GM12892 (cell line): ENCODE results near the gene FIGNL2.

Experiments
- DNase-seq: peaks from one replicate; pipeline ENCODE4 v3.0.0; 2011; ENCODE audit not compliant: insufficient read length
- FAIRE-seq: peaks from 2 replicates; lab custom pipeline; 2011; peaks lifted over from hg19 to GRCh38; lab: Jason Lieb, UNC
- POLR2A ChIP-seq: IDR thresholded peaks from 2 replicates; pipeline ENCODE4 v1.6.1; 2011; ENCODE audit warnings: low read depth, low read length, control low read depth
- POLR2AphosphoS5 ChIP-seq: IDR thresholded peaks from 2 replicates; pipeline ENCODE4 v1.6.1; 2011; ENCODE audit warnings: low read depth, low read length, control low read depth
- TAF1 ChIP-seq: IDR thresholded peaks from 2 replicates; pipeline ENCODE4 v1.6.1; 2011; ENCODE audit warnings: low read depth, mild to moderate bottlenecking, control low read depth, low read length, borderline replicate concordance

FIGNL2 gene

GRCh38 chr12:51825216-51825615 lies 23.3 kb downstream of the FIGNL2 start:
- TF ChIP-seq POLR2AphosphoS5 (no peak), TAF1 (no peak), POLR2A (no peak)
- DNase-seq, result no peak

GRCh38 chr12:51823875-51824565 lies 24.5 kb downstream of the FIGNL2 start:
- FAIRE-seq, result no peak
- DNase-seq, result no peak
- no peak for TF ChIP-seq POLR2A
- no peak for TF ChIP-seq TAF1
- TF ChIP-seq POLR2AphosphoS5, result no peak

More at GRCh38 chr12:51825216-51825615, 23.3 kb downstream of the FIGNL2 start:
- no peak for FAIRE-seq

- DNase-seq (no peak), FAIRE-seq (no peak)
- TF ChIP-seq TAF1, result no peak
- TF ChIP-seq POLR2A, result no peak
Observed at GRCh38 chr12:51822956-51823355, 25.6 kb downstream of the FIGNL2 start.

- no peak for DNase-seq
- TF ChIP-seq POLR2A, result no peak
- TF ChIP-seq POLR2AphosphoS5, result no peak
- no peak for TF ChIP-seq TAF1
- FAIRE-seq, result no peak
Observed at GRCh38 chr12:51822261-51822616, 26.3 kb downstream of the FIGNL2 start.

- DNase-seq (no peak), FAIRE-seq (no peak)
- TF ChIP-seq POLR2A (no peak), POLR2AphosphoS5 (no peak), TAF1 (no peak)
Observed at GRCh38 chr12:51821440-51822260, 26.9 kb downstream of the FIGNL2 start.

- TF ChIP-seq TAF1 (no peak), POLR2A (no peak), POLR2AphosphoS5 (no peak)
- no peak for DNase-seq
- no peak for FAIRE-seq
Observed at GRCh38 chr12:51820526-51821439, 27.7 kb downstream of the FIGNL2 start.

- TF ChIP-seq POLR2A (no peak), TAF1 (no peak), POLR2AphosphoS5 (no peak)
- FAIRE-seq, result no peak
- DNase-seq, result no peak
Observed at GRCh38 chr12:51819736-51820525, 28.6 kb downstream of the FIGNL2 start.

GRCh38 chr12:51818566-51819300 lies 29.8 kb downstream of the FIGNL2 start:
- DNase-seq, result no peak
- no peak for FAIRE-seq
- TF ChIP-seq POLR2AphosphoS5 (no peak), POLR2A (no peak), TAF1 (no peak)

GRCh38 chr12:51818086-51818485 lies 30.4 kb downstream of the FIGNL2 start:
- FAIRE-seq, result no peak
- no peak for TF ChIP-seq TAF1
- no peak for TF ChIP-seq POLR2AphosphoS5
- TF ChIP-seq POLR2A, result no peak
- DNase-seq, result no peak
